NCI-H2196 treated with DMSO at 0.1 percent for 48 hours (cell line): ENCODE results near the gene DCHS2.

ENCODE experiments used
- DNase-seq: peaks from one replicate; lab custom pipeline; 2025; ENCODE audit not compliant: unreplicated experiment; lab: John Stamatoyannopoulos, UW

DCHS2 gene

GRCh38 chr4:154329268-154329868 lies 162.2 kb downstream of the DCHS2 start:
- DNase-seq = no peak

GRCh38 chr4:154328030-154328429 lies 163.6 kb downstream of the DCHS2 start:
- no peak for DNase-seq

GRCh38 chr4:154320521-154320920 lies 171.1 kb downstream of the DCHS2 start:
- DNase-seq = no peak

GRCh38 chr4:154319736-154320135 lies 171.9 kb downstream of the DCHS2 start:
- DNase-seq = no peak

- no peak for DNase-seq
Observed at GRCh38 chr4:154317201-154317999, 174.2 kb downstream of the DCHS2 start.

- DNase-seq = no peak
Observed at GRCh38 chr4:154315741-154316140, 175.9 kb downstream of the DCHS2 start.

- no peak for DNase-seq
Observed at GRCh38 chr4:154314248-154314647, 177.4 kb downstream of the DCHS2 start.

GRCh38 chr4:154313004-154313585 lies 178.5 kb downstream of the DCHS2 start:
- no peak for DNase-seq

- DNase-seq = no peak
Observed at GRCh38 chr4:154312246-154312645, 179.4 kb downstream of the DCHS2 start.

GRCh38 chr4:154310578-154310977 lies 181.0 kb downstream of the DCHS2 start:
- DNase-seq = no peak

GRCh38 chr4:154308207-154308606 lies 183.4 kb downstream of the DCHS2 start:
- no peak for DNase-seq

GRCh38 chr4:154307451-154307850 lies 184.1 kb downstream of the DCHS2 start:
- DNase-seq = no peak

- DNase-seq = no peak
Observed at GRCh38 chr4:154305616-154306015, 186.0 kb downstream of the DCHS2 start.

- DNase-seq = no peak
Observed at GRCh38 chr4:154304679-154305078, 186.9 kb downstream of the DCHS2 start.

- DNase-seq = no peak
Observed at GRCh38 chr4:154294652-154295350, 196.8 kb downstream of the DCHS2 start.

- DNase-seq = no peak
Observed at GRCh38 chr4:154293427-154293826, 198.2 kb downstream of the DCHS2 start.

- no peak for DNase-seq
Observed at GRCh38 chr4:154292589-154292988, 199.0 kb downstream of the DCHS2 start.

GRCh38 chr4:154277172-154277571 lies 214.4 kb downstream of the DCHS2 start:
- no peak for DNase-seq

- DNase-seq = no peak
Observed at GRCh38 chr4:154276496-154276895, 215.1 kb downstream of the DCHS2 start.

- DNase-seq = no peak
Observed at GRCh38 chr4:154254999-154255398, 236.6 kb downstream of the DCHS2 start.

GRCh38 chr4:154234576-154234975 lies 257.0 kb downstream of the DCHS2 start:
- no peak for DNase-seq
